Nephron (organoid): ENCODE measurements around the gene TRAPPC2.
A peak's percentile ranks its signal among the peaks of the same experiment; 100 is the strongest.

Source experiments
- H3K27ac Mint-ChIP-seq, 3 experiments: 2 replicates each; pipeline ENCODE4 v1.8.0; 2020; ENCODE audit warnings: mixed read lengths in 3 of 3, mild to moderate bottlenecking in 2 of 3, moderate library complexity in 1 of 3
- H3K27me3 Mint-ChIP-seq: 2 replicates; pipeline ENCODE4 v1.8.0; 2021; ENCODE audit warnings: low read depth, mild to moderate bottlenecking, moderate library complexity, mixed read lengths
- H3K36me3 Mint-ChIP-seq: 2 replicates; pipeline ENCODE4 v1.8.0; 2020; ENCODE audit warnings: low read depth, mixed read lengths
- H3K4me1 Mint-ChIP-seq: 2 replicates; pipeline ENCODE4 v1.8.0; 2020; ENCODE audit warnings: mixed read lengths
- H3K4me3 Mint-ChIP-seq, 3 experiments: 2 replicates each; pipeline ENCODE4 v1.8.0; 2020; ENCODE audit warnings: mild to moderate bottlenecking in 3 of 3, mixed read lengths in 3 of 3, moderate library complexity in 2 of 3
- H3K9me3 Mint-ChIP-seq: 2 replicates; pipeline ENCODE4 v1.8.0; 2020; ENCODE audit warnings: mixed read lengths
- CTCF ChIP-seq, 3 experiments: fragments of 200-600 bp; sonication (generic); IDR thresholded peaks; one replicate each; pipeline ENCODE4 v1.5.0; 2021; ENCODE audit warnings: antibody characterized with exemption in 3 of 3; ENCODE audit not compliant: unreplicated experiment in 3 of 3

The TRAPPC2 gene

GRCh38 chrX:13761606-13762414 is 27.4 kb upstream of the TRAPPC2 start:
- Mint-ChIP-seq H3K9me3 (peaks cover 5% of the 10 kb centered on the region), H3K4me3 (no peak overlapping the region), H3K27ac (peak overlapping the region in 1 of 3 experiments; percentile 51), H3K4me1 (peaks cover 18% of the 10 kb centered on the region), H3K27me3 (no peaks in the 10 kb centered on the region), H3K36me3 (peaks cover 58% of the 10 kb centered on the region)
- no peak for TF ChIP-seq CTCF (IDR thresholded peaks at IDR 0.05; ENCODE audit: unreplicated experiment in 3 of 3)

- H3K9me3 Mint-ChIP-seq = peaks cover 2% of the 10 kb centered on the region
- TF ChIP-seq CTCF (IDR thresholded peaks at IDR 0.05; ENCODE audit: unreplicated experiment in 3 of 3) = no peak
- no peak overlapping the region for H3K27ac Mint-ChIP-seq
- H3K36me3 Mint-ChIP-seq = peaks cover 46% of the 10 kb centered on the region
- no peak overlapping the region for H3K4me3 Mint-ChIP-seq
- H3K4me1 Mint-ChIP-seq = peaks cover 18% of the 10 kb centered on the region
- H3K27me3 Mint-ChIP-seq = no peaks in the 10 kb centered on the region
Measured at GRCh38 chrX:13760426-13760825, 26.0 kb upstream of the TRAPPC2 start.

GRCh38 chrX:13759152-13759718 is 24.8 kb upstream of the TRAPPC2 start:
- TF ChIP-seq CTCF (IDR thresholded peaks at IDR 0.05; ENCODE audit: unreplicated experiment in 3 of 3) = no peak
- Mint-ChIP-seq H3K4me3 (no peak overlapping the region), H3K9me3 (peaks cover 2% of the 10 kb centered on the region), H3K36me3 (peaks cover 37% of the 10 kb centered on the region), H3K27me3 (no peaks in the 10 kb centered on the region), H3K4me1 (peaks cover 11% of the 10 kb centered on the region), H3K27ac (no peak overlapping the region)

GRCh38 chrX:13756381-13756780 is 22.0 kb upstream of the TRAPPC2 start:
- Mint-ChIP-seq H3K36me3 (peaks cover 38% of the 10 kb centered on the region), H3K27ac (no peak overlapping the region), H3K9me3 (peaks cover 2% of the 10 kb centered on the region), H3K4me1 (peaks cover 4% of the 10 kb centered on the region), H3K4me3 (no peak overlapping the region), H3K27me3 (no peaks in the 10 kb centered on the region)
- no peak for TF ChIP-seq CTCF (IDR thresholded peaks at IDR 0.05; ENCODE audit: unreplicated experiment in 3 of 3)

GRCh38 chrX:13755254-13755653 is 20.8 kb upstream of the TRAPPC2 start:
- Mint-ChIP-seq H3K4me3 (no peak overlapping the region), H3K27me3 (no peaks in the 10 kb centered on the region), H3K27ac (no peak overlapping the region), H3K9me3 (peaks cover 2% of the 10 kb centered on the region), H3K36me3 (peaks cover 31% of the 10 kb centered on the region), H3K4me1 (peaks cover 3% of the 10 kb centered on the region)
- TF ChIP-seq CTCF (IDR thresholded peaks at IDR 0.05; ENCODE audit: unreplicated experiment in 3 of 3) = no peak

- no peak for TF ChIP-seq CTCF (IDR thresholded peaks at IDR 0.05; ENCODE audit: unreplicated experiment in 3 of 3)
- no peak overlapping the region for H3K4me3 Mint-ChIP-seq
- H3K27me3 Mint-ChIP-seq = no peaks in the 10 kb centered on the region
- H3K36me3 Mint-ChIP-seq = peaks cover 30% of the 10 kb centered on the region
- no peak overlapping the region for H3K27ac Mint-ChIP-seq
- H3K4me1 Mint-ChIP-seq = no peaks in the 10 kb centered on the region
- H3K9me3 Mint-ChIP-seq = no peaks in the 10 kb centered on the region
Measured at GRCh38 chrX:13754765-13755164, 20.3 kb upstream of the TRAPPC2 start.
